ENCODE measurements around the gene DOK7.
"Not testable (repeated sequence)": the region's sequence is repeated elsewhere in the genome, so short reads cannot be mapped to it uniquely, and the experiment has no call there.

The DOK7 gene

DNA sequence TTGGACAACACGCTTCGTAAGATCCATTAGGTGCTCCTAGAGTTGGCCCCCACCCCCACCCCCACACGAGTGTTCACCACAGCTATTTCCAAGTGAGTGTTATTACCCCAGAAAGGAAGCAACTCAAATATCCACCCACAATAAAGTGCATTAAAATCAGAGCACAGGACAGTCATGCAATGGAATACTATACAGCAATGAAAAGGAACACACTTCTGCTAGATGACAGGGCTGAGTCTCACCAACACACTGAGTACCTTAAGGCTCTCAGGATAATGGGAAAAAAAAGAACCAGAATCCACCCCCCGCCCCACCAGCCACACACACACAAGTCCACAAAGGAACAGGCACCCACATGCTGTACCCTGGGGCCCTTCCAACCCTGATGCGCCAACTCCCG is 48.1 kb downstream of the DOK7 start:
- TF ChIP-seq ZFX (IDR thresholded peaks at IDR 0.05), result no peak
- TF ChIP-seq, protein P1, sequence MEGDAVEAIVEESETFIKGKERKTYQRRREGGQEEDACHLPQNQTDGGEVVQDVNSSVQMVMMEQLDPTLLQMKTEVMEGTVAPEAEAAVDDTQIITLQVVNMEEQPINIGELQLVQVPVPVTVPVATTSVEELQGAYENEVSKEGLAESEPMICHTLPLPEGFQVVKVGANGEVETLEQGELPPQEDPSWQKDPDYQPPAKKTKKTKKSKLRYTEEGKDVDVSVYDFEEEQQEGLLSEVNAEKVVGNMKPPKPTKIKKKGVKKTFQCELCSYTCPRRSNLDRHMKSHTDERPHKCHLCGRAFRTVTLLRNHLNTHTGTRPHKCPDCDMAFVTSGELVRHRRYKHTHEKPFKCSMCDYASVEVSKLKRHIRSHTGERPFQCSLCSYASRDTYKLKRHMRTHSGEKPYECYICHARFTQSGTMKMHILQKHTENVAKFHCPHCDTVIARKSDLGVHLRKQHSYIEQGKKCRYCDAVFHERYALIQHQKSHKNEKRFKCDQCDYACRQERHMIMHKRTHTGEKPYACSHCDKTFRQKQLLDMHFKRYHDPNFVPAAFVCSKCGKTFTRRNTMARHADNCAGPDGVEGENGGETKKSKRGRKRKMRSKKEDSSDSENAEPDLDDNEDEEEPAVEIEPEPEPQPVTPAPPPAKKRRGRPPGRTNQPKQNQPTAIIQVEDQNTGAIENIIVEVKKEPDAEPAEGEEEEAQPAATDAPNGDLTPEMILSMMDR (conservative IDR thresholded peaks at IDR 0.05), result no peak
- H3K27ac ChIP-seq, result no peak overlapping the region

DNA sequence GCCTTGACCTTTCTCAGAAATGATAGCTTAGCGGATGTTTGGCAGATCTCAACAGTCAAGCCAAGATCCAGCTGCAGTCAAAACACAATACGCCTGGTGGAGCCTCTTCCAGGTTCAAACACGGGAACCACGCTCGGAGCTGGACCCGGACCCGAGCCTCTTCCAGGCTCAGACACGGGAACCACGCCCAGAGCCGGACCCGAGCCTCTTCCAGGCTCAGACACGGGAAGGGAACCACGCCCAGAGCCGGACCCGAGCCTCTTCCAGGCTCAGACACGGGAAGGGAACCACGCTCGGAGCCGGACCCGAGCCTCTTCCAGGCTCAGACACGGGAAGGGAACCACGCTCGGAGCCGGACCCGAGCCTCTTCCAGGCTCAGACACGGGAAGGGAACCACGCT is 48.5 kb downstream of the DOK7 start:
- H3K27ac ChIP-seq, result not testable (repeated sequence)

GRCh38 chr4:3512279-3512678 is 49.2 kb downstream of the DOK7 start:
- no peak for TF ChIP-seq ZFX (IDR thresholded peaks at IDR 0.05)
- TF ChIP-seq, protein P1 (conservative IDR thresholded peaks at IDR 0.05), result no peak
- H3K27ac ChIP-seq, result no peak overlapping the region

DNA sequence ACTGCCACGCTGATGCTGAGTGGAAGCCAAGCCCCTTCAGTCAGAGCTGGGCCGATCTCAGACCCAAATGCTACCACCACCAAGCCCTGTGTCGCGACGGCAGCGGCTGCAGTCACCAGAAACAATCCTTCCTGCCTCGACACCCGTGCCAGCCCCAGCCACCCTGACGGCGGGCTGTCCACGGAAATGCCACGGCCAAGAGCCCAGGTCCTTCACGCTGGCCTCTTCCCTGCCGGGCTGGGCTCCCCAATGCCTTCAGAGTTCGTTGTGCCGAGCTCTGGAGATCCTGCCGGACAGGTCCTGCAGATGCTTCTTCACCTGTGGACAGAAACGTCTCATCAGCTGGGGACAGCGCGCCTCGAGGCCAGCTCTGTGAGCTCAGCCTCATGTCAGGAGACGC is 49.6 kb downstream of the DOK7 start:
- no peak overlapping the region for H3K27ac ChIP-seq
- no peak for TF ChIP-seq ZFX (IDR thresholded peaks at IDR 0.05)
- TF ChIP-seq, protein P1 (conservative IDR thresholded peaks at IDR 0.05), result no peak

DNA sequence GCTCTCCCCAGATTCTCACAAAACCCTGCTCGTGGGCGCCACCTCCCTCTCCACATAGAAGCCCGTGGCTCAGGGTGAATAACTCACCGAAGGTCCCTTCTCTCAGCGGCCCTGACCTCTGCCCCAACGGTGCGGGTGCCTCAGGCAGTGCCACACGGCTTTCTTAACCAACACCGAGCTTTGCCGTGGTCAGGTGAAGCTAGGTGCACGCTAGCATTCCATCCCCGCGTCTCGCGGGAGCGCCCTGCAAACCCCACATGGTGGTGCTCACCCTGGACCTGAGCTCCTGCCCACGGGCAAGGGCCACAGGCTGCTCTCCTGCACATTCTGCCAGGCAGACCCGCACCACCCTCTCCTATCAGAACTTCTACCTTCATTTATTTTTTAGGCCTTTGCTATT is 50.7 kb downstream of the DOK7 start:
- TF ChIP-seq, protein P1 (conservative IDR thresholded peaks at IDR 0.05), result no peak
- no peak for TF ChIP-seq ZFX (IDR thresholded peaks at IDR 0.05)
- H3K27ac ChIP-seq, result no peak overlapping the region

- no peak overlapping the region for H3K27ac ChIP-seq
Observed at GRCh38 chr4:3514221-3514780, 51.2 kb downstream of the DOK7 start.

GRCh38 chr4:3514806-3515501 is 51.8 kb downstream of the DOK7 start:
- H3K27ac ChIP-seq, result no peak overlapping the region

More at GRCh38 chr4:3514221-3514780, 51.2 kb downstream of the DOK7 start:
- TF ChIP-seq, protein P1 (conservative IDR thresholded peaks at IDR 0.05), result no peak
- no peak for TF ChIP-seq ZFX (IDR thresholded peaks at IDR 0.05)

More at GRCh38 chr4:3514806-3515501, 51.8 kb downstream of the DOK7 start:
- TF ChIP-seq, protein P1 (conservative IDR thresholded peaks at IDR 0.05), result no peak
- no peak for TF ChIP-seq ZFX (IDR thresholded peaks at IDR 0.05)

Data from C4-2B (cell line).